NCI-H82 treated with DMSO at 0.1 percent for 48 hours (cell line): ENCODE measurements around the gene SHE.
"Not testable (repeated sequence)": the region's sequence is repeated elsewhere in the genome, so short reads cannot be mapped to it uniquely, and the experiment has no call there.

ENCODE experiments used
- DNase-seq: peaks from one replicate; lab custom pipeline; 2025; ENCODE audit not compliant: unreplicated experiment; lab: John Stamatoyannopoulos, UW

SHE gene

GRCh38 chr1:154517661-154518060, 15.4 kb upstream of the SHE start:
- no peak for DNase-seq

DNA sequence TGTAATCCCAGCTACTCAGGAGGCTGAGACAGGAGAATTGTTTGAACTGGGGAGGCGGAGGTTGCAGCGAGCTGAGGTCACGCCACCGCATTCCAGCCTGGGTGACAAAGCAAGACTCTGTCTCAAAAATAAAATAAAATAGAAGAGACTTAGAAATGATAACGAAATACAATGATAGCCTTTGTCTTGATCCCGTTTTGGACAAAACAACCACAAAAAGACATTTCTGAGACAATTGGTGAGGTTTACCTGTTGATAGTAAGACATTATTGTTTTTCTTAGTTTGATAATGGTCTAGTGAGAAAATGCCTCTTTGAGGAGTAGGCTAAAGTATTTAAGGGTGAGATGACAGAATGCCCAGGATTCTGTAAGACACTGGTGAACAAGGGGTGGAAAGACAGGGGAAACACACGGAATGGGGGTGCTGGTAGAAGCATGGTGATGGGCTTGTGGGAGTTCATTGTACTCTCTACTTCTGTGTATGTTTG, 11.9 kb upstream of the SHE start:
- no peak for DNase-seq

DNA sequence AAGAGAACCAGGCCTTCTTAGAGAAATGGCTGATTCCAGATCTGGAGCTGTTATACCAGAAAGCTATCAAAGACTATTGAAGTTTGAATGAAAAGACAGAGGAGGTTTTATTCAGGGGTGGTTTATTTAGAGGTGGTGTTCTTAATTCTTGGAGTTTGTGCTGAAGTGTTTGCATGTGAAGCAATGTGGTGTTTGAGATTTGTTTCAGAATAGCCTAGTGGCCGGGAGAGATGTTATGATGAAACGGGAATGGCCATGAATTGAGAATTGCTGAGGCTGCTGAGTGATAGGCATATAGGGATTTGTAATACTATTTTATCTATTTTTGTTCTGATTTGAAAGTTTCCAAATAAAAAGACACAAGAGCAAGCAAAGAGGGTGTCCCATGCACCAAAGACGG, 10.5 kb upstream of the SHE start:
- DNase-seq = no peak

DNA sequence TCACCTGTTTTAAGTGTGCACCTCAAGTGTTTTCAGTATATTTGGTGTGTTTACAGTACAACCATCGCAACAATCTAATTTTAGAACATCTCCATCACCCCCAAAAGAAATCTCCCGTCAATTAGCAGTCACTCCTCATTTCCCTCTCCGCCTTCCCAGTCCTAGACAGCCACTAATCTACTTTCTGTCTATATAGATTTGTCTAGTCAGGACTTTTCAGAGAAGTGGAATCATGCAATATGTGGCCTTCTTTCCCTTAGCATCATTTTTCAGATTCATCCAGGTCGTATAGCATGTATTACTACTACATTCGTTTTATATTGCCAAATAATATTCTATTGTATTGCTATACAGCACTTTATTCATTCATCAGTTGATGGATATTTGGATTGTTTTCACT, 1.7 kb upstream of the SHE start:
- DNase-seq = no peak

- no peak for DNase-seq
Measured at GRCh38 chr1:154502744-154503115, 518 bp upstream of the SHE start.

- no peak for DNase-seq
Measured at GRCh38 chr1:154501423-154502065, 668 bp downstream of the SHE start.

DNA sequence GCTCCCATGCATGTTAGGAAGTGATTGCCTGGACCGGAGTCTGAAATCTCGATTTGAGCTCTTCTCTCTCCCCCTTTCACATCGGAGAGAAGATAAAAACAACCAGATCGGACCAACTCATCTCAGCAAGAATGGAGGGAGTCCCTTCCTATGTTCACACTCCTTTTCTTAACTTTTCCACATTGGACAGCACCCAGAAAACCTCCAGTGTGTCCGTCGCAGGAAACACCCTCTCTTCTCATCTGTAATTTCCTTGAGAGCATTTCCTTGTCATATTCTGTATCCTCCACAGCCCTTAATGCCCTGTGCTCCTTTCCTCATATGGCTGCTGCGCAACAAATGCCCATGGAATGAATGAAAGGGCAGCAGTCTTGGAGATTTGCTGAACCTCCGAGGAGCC, 1.7 kb downstream of the SHE start:
- DNase-seq = no peak

DNA sequence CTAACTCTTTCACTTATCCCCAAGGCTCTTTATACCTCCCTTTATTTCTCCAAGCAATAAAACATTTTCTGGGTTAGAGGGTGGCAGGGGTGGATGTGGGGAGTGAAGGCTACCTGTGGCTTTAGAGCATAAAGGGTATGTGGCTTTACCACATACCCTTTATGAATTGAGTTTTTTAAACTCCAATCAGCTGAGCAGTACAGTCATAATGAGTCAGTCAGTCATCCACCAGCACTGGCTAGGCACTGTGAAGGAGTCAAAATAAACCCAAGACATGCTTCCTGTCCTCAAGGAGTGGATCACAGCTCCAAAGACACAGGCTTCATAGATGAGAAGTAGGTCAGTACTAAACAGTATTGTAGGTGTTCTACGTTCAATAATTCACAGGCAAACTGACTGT, 2.8 kb downstream of the SHE start:
- DNase-seq = no peak

GRCh38 chr1:154497026-154497806, 5.0 kb downstream of the SHE start:
- no peak for DNase-seq

GRCh38 chr1:154496383-154496782, 5.8 kb downstream of the SHE start:
- DNase-seq = no peak

- no peak for DNase-seq
Measured at GRCh38 chr1:154495496-154496273, 6.5 kb downstream of the SHE start.

- no peak for DNase-seq
Measured at GRCh38 chr1:154493276-154493675, 8.9 kb downstream of the SHE start.

DNA sequence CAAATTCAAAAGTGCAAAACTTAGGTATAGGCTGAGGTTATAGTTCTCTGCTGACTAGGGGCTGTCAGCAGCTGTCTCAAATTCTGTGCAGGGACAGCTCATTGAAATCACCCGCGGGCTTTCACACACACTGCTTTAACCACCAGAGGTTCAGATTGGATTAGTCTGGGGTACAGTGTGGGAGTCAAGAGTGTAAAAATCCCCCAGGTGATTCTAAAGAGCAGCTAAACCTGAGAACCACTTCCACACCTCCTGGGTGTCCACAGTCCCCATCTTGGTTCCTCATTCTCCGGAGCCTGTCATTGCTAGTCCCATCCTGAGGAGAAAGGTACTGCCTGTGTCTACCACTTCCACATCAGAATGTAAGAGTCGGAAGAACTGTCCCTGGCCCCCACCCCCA, 10.1 kb downstream of the SHE start:
- no peak for DNase-seq

- DNase-seq = no peak
Measured at GRCh38 chr1:154490317-154490716, 11.9 kb downstream of the SHE start.

DNA sequence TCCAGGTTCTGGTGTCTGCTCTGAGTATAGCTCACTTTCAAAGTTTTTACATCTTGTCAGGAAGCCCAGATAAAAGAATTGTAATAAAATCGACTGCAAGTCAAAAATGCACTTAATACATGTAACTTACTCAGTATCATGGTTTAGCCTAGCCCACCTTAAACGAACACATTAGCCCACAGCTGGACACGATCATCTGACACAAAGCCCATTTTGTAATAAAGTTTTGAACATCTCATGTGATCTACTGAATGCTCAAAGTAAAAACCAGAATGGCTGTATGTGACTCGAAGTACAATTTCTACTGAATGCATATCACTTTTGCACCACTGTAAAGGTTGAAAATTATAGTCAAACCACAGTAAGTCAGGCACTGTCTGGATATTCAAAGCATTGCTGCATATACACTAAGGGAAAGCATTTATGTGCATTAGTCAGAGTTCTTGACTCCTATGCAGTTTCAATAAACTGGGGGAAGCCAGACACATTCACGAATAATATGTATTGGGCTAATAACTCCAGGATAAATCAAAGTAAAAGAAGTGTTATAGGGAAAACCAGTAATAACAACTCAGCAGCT, 12.4 kb downstream of the SHE start:
- DNase-seq = no peak

- no peak for DNase-seq
Measured at GRCh38 chr1:154488922-154489321, 13.3 kb downstream of the SHE start.

DNA sequence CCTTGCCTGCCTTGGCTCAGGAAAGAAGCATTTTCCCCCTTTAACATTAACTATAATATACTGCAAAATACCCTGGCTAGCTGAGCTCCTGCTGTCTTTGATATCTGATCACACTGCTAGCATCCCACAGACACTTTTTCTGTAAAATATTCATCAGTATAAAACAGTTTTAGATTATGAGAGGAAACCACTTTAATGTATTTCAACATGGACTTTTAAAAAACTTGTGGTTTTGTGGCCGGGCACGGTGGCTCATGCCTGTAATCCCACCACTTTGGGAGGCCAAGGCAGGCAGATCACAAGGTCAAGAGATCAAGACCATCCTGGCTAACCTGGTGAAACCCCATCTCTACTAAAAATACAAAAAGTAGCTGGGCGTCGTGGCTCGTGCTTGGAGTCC, 15.5 kb downstream of the SHE start:
- DNase-seq = not testable (repeated sequence)

GRCh38 chr1:154485910-154486496, 16.2 kb downstream of the SHE start:
- no peak for DNase-seq

GRCh38 chr1:154485106-154485505, 17.1 kb downstream of the SHE start:
- DNase-seq = no peak

- no peak for DNase-seq
Measured at GRCh38 chr1:154483941-154484803, 18.0 kb downstream of the SHE start.
